Spleen (tissue), 7 donors: Measurements from ENCODE around the gene TBCD.

Experiments used
- CTCF ChIP-seq, 11 experiments: fragments of 200-600 bp in 7 of 11; fragments of 450-650 bp in 4 of 11; sonication (generic) in 4 of 11; IDR thresholded peaks in 8 of 11; conservative IDR thresholded peaks in 3 of 11; 1 replicate in 7 of 11; 2 replicates in 4 of 11; pipeline versions ENCODE4 v1.4.0 to v1.8.0; 2016 to 2021; ENCODE audit warnings: antibody characterized with exemption in 11 of 11, inconsistent platforms in 4 of 11, mild to moderate bottlenecking in 1 of 11
- POLR2A ChIP-seq, 3 donors: fragments of 450-650 bp; IDR thresholded peaks; one replicate each; pipeline ENCODE4 v1.5.1; 2017; ENCODE audit warnings: antibody characterized with exemption in 3 of 3, mild to moderate bottlenecking in 1 of 3
- POLR2AphosphoS5 ChIP-seq, 3 donors: sonication (generic); formaldehyde crosslinking; IDR thresholded peaks; one replicate each; pipeline ENCODE4 v1.5.1; 2017; ENCODE audit warnings: antibody characterized with exemption in 3 of 3
- donor health status: DM: no; HTN: no; CAD: no; lungs with moderate emphysema.
- donor health status: DM: no; HTN: no; CAD: no.
- donor health status: DM: no; HTN: no; CAD: no.

GRCh38 chr17:82881900-82882714 is 130.2 kb downstream of the TBCD start:
- TF ChIP-seq CTCF (IDR thresholded peaks at IDR 0.05 in 8 of 11, conservative IDR thresholded peaks at IDR 0.05 in 3 of 11) = no peak
- no peak for TF ChIP-seq POLR2AphosphoS5 (IDR thresholded peaks at IDR 0.05)
- TF ChIP-seq POLR2A (IDR thresholded peaks at IDR 0.05) = no peak
